Measurements from ENCODE around the gene ARMC9. TPM values are rescaled to one million over a fixed set of nuclear protein-coding genes. Genes with fewer than 3 reads are reported as not detected.

ARMC9 gene
- total and polyA plus RNA-seq, 7 donors = 1.4 to 18.4 (median 2.2) TPM

DNA sequence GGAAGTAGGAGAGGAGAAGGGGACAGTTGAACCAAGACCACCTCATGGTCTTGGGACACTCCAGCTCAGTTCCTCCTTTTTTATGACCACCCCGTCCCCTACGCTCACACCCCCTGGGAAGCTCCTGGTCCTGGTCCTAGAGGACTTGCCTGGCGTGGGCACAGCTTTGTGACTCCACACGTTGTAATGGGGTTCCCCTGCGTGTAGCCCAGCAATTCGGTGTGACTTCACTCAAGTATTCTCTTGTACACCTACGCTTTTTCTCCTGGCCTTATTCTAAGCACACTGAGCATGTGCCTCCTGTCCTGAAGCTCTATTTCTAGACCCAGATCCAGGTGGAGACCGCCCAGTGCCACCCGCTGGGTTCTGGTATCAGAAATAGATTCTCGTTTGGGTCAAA lies 161.0 kb downstream of the ARMC9 start:
- H3K4me3 ChIP-seq = no peak overlapping the region
- TF ChIP-seq, protein P1, sequence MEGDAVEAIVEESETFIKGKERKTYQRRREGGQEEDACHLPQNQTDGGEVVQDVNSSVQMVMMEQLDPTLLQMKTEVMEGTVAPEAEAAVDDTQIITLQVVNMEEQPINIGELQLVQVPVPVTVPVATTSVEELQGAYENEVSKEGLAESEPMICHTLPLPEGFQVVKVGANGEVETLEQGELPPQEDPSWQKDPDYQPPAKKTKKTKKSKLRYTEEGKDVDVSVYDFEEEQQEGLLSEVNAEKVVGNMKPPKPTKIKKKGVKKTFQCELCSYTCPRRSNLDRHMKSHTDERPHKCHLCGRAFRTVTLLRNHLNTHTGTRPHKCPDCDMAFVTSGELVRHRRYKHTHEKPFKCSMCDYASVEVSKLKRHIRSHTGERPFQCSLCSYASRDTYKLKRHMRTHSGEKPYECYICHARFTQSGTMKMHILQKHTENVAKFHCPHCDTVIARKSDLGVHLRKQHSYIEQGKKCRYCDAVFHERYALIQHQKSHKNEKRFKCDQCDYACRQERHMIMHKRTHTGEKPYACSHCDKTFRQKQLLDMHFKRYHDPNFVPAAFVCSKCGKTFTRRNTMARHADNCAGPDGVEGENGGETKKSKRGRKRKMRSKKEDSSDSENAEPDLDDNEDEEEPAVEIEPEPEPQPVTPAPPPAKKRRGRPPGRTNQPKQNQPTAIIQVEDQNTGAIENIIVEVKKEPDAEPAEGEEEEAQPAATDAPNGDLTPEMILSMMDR (IDR thresholded peaks at IDR 0.05) = no peak
- intact Hi-C loops (cut with DNase I) = no loop called here
- no peak for ATAC-seq
- 93 to 94% (median 93%) methylated on average over 10 of the region's 10 CpGs for WGBS, 3 donors
- no peaks in the 10 kb centered on the region for H3K4me1 ChIP-seq
- no peaks in the 10 kb centered on the region for H3K9me3 ChIP-seq
- H3K36me3 ChIP-seq (ENCODE audit: insufficient read depth in 1 of 2, low read depth in 1 of 2) = no peaks in the 10 kb centered on the region
- DNase-seq = no peak
- no peak overlapping the region for H3K27ac ChIP-seq
- H3K27me3 ChIP-seq (ENCODE audit: insufficient read depth in 3 of 3, low read length in 2 of 3) = no peaks in the 10 kb centered on the region

DNA sequence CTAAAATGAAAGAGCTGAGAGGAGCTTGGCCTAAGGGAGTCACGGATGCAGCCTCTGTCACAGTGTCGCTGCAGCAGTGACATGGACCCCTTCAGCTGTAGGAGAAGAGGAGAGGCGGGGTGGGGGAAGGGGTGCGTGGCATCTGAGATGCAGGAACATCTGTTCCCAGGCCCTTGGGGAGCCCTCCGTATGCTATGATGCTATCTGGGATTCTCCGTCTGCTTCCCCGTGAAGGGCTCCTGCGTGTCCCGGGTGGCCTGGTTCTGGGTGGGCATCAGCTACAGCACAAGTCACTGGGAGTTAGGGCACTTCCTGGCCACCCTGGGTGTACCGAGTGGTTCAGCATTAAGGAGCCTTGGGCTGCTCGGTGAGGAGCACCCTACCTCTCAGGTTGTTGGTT lies 161.5 kb downstream of the ARMC9 start:
- ATAC-seq (no peak), DNase-seq (peak in 1 of 2 donors; percentile 23)
- Histone ChIP-seq H3K4me1 (no peaks in the 10 kb centered on the region), H3K9me3 (no peaks in the 10 kb centered on the region), H3K27me3 (ENCODE audit: insufficient read depth in 3 of 3, low read length in 2 of 3) (no peaks in the 10 kb centered on the region), H3K4me3 (no peak overlapping the region), H3K36me3 (ENCODE audit: insufficient read depth in 1 of 2, low read depth in 1 of 2) (no peaks in the 10 kb centered on the region), H3K27ac (no peak overlapping the region)
- TF ChIP-seq, protein P1 (IDR thresholded peaks at IDR 0.05) = no peak
- intact Hi-C loops (cut with DNase I) = no loop called here
- WGBS, 3 donors = 82 to 92% (median 83%) methylated on average over 10 to 11 of the region's 11 CpGs

DNA sequence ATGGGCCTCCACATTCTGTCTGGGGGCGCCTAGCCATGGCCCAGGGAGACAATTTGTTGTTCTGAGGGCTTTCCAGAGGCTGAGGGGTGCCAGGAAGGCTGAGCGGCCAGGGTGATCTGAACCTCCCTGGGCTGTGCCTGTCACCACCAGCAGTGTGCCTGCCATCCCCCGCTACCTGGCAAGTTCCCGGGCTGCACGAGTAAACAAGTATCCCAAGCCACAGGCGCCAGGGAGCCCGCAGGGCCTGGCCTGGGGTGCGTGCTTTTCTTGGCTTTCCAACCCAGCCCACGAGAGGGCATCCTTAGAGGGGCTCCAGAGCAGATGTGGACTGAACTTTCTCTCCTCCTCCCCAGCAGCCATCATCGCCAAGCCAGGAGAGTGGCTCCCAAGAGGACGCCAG lies 162.0 kb downstream of the ARMC9 start:
- Histone ChIP-seq H3K4me1 (no peaks in the 10 kb centered on the region), H3K4me3 (no peak overlapping the region), H3K9me3 (no peaks in the 10 kb centered on the region), H3K27ac (no peak overlapping the region), H3K36me3 (ENCODE audit: insufficient read depth in 1 of 2, low read depth in 1 of 2) (no peaks in the 10 kb centered on the region), H3K27me3 (ENCODE audit: insufficient read depth in 3 of 3, low read length in 2 of 3) (no peaks in the 10 kb centered on the region)
- intact Hi-C loops (cut with DNase I) = no loop called here
- WGBS, 3 donors = 89 to 92% (median 91%) methylated on average over 11 of the region's 11 CpGs
- ATAC-seq (no peak), DNase-seq (peak in 1 of 2 donors; percentile 46)
- TF ChIP-seq, protein P1 (IDR thresholded peaks at IDR 0.05) = no peak

DNA sequence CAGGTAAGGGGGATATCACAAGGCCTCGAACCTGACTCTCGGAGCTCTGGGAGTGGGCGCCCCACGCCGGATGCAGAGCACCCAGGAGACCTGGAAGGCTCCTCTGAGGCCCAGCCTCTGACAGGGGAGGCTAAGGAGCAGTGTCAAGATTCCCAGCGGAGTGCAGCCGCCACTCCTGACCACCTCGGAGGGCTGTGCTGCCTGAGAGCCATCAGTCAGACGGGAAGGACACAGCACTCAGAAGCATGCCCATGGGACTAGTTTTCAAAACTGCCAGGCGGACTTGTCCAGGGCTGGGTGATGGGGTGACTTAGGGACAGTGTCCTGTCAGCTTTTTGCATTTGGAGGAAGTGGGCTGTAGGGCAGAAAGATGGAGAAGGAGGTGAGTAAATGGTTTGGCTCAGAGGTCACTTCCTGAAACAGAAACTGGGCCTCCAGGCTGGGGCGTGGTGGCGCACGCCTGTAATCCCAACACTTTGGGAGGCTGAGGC lies 162.5 kb downstream of the ARMC9 start:
- no peak overlapping the region for H3K4me3 ChIP-seq
- 90 to 93% (median 93%) methylated on average over 13 of the region's 13 CpGs for WGBS, 3 donors
- intact Hi-C loops (cut with DNase I) = no loop called here
- no peaks in the 10 kb centered on the region for H3K4me1 ChIP-seq
- H3K27me3 ChIP-seq (ENCODE audit: insufficient read depth in 3 of 3, low read length in 2 of 3) = no peaks in the 10 kb centered on the region
- no peak overlapping the region for H3K27ac ChIP-seq
- no peak for ATAC-seq
- no peaks in the 10 kb centered on the region for H3K36me3 ChIP-seq (ENCODE audit: insufficient read depth in 1 of 2, low read depth in 1 of 2)
- no peak for DNase-seq
- no peaks in the 10 kb centered on the region for H3K9me3 ChIP-seq
- TF ChIP-seq, protein P1 (IDR thresholded peaks at IDR 0.05) = no peak

Measured in psoas muscle (tissue), 8 donors.